K562 (cell line): ENCODE data around the gene PPP1R15A. TPM values are rescaled to one million over a fixed set of nuclear protein-coding genes. Genes with fewer than 3 reads are reported as not detected.

ENCODE experiments used
- ARNT ChIP-seq, 2 experiments: fragments of 450-650 bp; IDR thresholded peaks; 2 replicates each; pipeline ENCODE4 v1.6.1; 2016; ENCODE audit warnings: mild to moderate bottlenecking in 1 of 2
- MYBL2 ChIP-seq, 2 experiments: fragments of 450-650 bp in 1 of 2; sonication (generic) in 1 of 2; formaldehyde crosslinking in 1 of 2; IDR thresholded peaks; 2 replicates each; pipeline versions ENCODE4 v1.6.1 to v1.8.1; 2017 to 2022; ENCODE audit warnings: borderline replicate concordance in 1 of 2, inconsistent platforms in 1 of 2, low read depth in 1 of 2, mild to moderate bottlenecking in 1 of 2, missing genetic modification reagents in 1 of 2, moderate library complexity in 1 of 2
- RBBP5 ChIP-seq: fragments of 200-600 bp; sonication (generic); IDR thresholded peaks from 2 replicates; pipeline ENCODE4 v1.6.1; 2012; ENCODE audit warnings: borderline replicate concordance, mild to moderate bottlenecking, low read length, control low read depth, inconsistent platforms; ENCODE audit not compliant: insufficient read depth, poor library complexity, severe bottlenecking
- SOX6 ChIP-seq: fragments of 450-650 bp; IDR thresholded peaks from 2 replicates; pipeline ENCODE4 v1.6.1; 2014; ENCODE audit warnings: mild to moderate bottlenecking
- SP2 ChIP-seq: IDR thresholded peaks from 2 replicates; pipeline ENCODE4 v1.6.1; 2011; ENCODE audit warnings: mild to moderate bottlenecking, low read depth, low read length, moderate library complexity; ENCODE audit not compliant: poor library complexity, severe bottlenecking; ENCODE audit errors: extremely low read depth
- polyA plus RNA-seq, 8 experiments: library from polyadenylated mRNA; depleted of rRNA in 4 of 8; stranded (reverse) in 5 of 8; unstranded in 3 of 8; fragments of >200 nt; fragmentation: Nextera tagmentation in 2 of 8; fragmentation: Illumina TruSeq in 1 of 8; extraction: Ambion mirVana in 2 of 8; extraction: Trizol in 1 of 8; gene quantifications; 2 replicates each; pipeline versions ENCODE4 v1.2.1 to v1.2.3, GENCODE V29; 2011 to 2014; ENCODE audit warnings: inconsistent platforms in 1 of 8, missing spikeins in 1 of 8
- total RNA-seq, 7 experiments: library from RNA; depleted of rRNA in 6 of 7; stranded (reverse); fragments of >200 nt in 6 of 7; fragmentation: Illumina TruSeq in 2 of 7; extraction: Trizol in 2 of 7; gene quantifications; 2 replicates each; pipeline versions ENCODE4 v1.2.1 to v1.2.3, GENCODE V29; 2011 to 2021; ENCODE audit warnings: low replicate concordance in 1 of 7
- TF ChIP-seq, protein P1 (sequence below): fragments of 200-400 bp; formaldehyde crosslinking; IDR thresholded peaks from 2 replicates; pipeline ENCODE4 v1.6.1; 2017; ENCODE audit warnings: mild to moderate bottlenecking, low read depth, low read length, moderate library complexity
- TF ChIP-seq, protein P2 (sequence below): fragments of 200-800 bp; sonication (Bioruptor generic); IDR thresholded peaks from 2 replicates; pipeline ENCODE4 v1.6.1; 2016; ENCODE audit warnings: missing genetic modification characterization, missing compliant biosample characterization
- TF ChIP-seq, protein P3 (sequence below): sonication (generic); formaldehyde crosslinking; IDR thresholded peaks from 2 replicates; pipeline ENCODE4 v1.8.1; 2023; ENCODE audit warnings: missing genetic modification reagents, mild to moderate bottlenecking, borderline replicate concordance
- TF ChIP-seq, protein P4 (sequence below): sonication (generic); formaldehyde crosslinking; IDR thresholded peaks from 2 replicates; pipeline ENCODE4 v1.9.0; 2022; ENCODE audit warnings: mild to moderate bottlenecking, missing genetic modification reagents

Gene PPP1R15A
- total and polyA plus RNA-seq, 9 of the 15 experiments (the other 6 are each of a cell fraction or from before 2014, with no cell fraction given) = 0.42 to 73.7 (median 44.0) TPM

DNA sequence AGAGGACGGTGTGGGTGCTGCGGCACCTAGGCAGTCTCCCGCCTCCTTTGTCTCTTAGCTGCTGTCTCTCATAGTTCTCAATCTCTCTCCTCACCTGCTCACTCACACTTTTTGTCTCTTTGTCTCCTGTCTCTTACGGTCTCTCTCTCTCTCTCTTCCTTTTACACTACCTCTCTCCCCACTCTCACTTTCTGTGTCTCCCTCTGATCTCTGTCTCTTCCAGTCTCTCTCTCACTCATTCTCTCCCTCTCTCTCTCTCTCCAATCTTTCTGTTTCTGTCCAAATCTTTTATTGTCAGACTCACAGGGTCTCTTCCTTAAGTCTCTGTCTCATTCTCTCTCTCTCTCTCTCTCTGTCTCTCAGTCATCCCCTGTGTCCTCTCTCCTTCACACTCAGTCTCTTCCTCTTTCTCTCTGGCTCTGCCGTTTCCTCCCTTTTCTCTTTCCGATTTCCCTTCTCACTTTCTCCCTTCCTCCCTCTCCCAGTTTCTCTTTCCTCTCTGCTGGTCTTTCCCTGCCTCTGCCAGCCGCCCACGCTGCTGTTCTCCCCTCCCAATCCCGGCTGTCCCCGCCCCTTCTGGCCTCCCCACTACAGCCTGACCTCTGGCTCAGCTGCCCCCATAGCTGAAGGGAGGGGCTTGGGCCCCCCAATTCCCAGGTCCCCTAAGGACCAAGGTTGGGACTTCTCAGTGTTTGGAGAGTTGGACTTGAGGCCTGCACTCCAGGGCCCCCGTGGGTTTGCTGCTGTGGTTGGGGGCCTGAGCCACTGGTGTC lies 3.9 kb upstream of the PPP1R15A start, which contains the start of gene PLEKHA4 (continued):
- TF ChIP-seq, protein P1, sequence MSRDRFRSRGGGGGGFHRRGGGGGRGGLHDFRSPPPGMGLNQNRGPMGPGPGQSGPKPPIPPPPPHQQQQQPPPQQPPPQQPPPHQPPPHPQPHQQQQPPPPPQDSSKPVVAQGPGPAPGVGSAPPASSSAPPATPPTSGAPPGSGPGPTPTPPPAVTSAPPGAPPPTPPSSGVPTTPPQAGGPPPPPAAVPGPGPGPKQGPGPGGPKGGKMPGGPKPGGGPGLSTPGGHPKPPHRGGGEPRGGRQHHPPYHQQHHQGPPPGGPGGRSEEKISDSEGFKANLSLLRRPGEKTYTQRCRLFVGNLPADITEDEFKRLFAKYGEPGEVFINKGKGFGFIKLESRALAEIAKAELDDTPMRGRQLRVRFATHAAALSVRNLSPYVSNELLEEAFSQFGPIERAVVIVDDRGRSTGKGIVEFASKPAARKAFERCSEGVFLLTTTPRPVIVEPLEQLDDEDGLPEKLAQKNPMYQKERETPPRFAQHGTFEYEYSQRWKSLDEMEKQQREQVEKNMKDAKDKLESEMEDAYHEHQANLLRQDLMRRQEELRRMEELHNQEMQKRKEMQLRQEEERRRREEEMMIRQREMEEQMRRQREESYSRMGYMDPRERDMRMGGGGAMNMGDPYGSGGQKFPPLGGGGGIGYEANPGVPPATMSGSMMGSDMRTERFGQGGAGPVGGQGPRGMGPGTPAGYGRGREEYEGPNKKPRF = no peak
- TF ChIP-seq, protein P2, sequence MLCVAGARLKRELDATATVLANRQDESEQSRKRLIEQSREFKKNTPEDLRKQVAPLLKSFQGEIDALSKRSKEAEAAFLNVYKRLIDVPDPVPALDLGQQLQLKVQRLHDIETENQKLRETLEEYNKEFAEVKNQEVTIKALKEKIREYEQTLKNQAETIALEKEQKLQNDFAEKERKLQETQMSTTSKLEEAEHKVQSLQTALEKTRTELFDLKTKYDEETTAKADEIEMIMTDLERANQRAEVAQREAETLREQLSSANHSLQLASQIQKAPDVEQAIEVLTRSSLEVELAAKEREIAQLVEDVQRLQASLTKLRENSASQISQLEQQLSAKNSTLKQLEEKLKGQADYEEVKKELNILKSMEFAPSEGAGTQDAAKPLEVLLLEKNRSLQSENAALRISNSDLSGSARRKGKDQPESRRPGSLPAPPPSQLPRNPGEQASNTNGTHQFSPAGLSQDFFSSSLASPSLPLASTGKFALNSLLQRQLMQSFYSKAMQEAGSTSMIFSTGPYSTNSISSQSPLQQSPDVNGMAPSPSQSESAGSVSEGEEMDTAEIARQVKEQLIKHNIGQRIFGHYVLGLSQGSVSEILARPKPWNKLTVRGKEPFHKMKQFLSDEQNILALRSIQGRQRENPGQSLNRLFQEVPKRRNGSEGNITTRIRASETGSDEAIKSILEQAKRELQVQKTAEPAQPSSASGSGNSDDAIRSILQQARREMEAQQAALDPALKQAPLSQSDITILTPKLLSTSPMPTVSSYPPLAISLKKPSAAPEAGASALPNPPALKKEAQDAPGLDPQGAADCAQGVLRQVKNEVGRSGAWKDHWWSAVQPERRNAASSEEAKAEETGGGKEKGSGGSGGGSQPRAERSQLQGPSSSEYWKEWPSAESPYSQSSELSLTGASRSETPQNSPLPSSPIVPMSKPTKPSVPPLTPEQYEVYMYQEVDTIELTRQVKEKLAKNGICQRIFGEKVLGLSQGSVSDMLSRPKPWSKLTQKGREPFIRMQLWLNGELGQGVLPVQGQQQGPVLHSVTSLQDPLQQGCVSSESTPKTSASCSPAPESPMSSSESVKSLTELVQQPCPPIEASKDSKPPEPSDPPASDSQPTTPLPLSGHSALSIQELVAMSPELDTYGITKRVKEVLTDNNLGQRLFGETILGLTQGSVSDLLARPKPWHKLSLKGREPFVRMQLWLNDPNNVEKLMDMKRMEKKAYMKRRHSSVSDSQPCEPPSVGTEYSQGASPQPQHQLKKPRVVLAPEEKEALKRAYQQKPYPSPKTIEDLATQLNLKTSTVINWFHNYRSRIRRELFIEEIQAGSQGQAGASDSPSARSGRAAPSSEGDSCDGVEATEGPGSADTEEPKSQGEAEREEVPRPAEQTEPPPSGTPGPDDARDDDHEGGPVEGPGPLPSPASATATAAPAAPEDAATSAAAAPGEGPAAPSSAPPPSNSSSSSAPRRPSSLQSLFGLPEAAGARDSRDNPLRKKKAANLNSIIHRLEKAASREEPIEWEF = no peak
- TF ChIP-seq, protein P3, sequence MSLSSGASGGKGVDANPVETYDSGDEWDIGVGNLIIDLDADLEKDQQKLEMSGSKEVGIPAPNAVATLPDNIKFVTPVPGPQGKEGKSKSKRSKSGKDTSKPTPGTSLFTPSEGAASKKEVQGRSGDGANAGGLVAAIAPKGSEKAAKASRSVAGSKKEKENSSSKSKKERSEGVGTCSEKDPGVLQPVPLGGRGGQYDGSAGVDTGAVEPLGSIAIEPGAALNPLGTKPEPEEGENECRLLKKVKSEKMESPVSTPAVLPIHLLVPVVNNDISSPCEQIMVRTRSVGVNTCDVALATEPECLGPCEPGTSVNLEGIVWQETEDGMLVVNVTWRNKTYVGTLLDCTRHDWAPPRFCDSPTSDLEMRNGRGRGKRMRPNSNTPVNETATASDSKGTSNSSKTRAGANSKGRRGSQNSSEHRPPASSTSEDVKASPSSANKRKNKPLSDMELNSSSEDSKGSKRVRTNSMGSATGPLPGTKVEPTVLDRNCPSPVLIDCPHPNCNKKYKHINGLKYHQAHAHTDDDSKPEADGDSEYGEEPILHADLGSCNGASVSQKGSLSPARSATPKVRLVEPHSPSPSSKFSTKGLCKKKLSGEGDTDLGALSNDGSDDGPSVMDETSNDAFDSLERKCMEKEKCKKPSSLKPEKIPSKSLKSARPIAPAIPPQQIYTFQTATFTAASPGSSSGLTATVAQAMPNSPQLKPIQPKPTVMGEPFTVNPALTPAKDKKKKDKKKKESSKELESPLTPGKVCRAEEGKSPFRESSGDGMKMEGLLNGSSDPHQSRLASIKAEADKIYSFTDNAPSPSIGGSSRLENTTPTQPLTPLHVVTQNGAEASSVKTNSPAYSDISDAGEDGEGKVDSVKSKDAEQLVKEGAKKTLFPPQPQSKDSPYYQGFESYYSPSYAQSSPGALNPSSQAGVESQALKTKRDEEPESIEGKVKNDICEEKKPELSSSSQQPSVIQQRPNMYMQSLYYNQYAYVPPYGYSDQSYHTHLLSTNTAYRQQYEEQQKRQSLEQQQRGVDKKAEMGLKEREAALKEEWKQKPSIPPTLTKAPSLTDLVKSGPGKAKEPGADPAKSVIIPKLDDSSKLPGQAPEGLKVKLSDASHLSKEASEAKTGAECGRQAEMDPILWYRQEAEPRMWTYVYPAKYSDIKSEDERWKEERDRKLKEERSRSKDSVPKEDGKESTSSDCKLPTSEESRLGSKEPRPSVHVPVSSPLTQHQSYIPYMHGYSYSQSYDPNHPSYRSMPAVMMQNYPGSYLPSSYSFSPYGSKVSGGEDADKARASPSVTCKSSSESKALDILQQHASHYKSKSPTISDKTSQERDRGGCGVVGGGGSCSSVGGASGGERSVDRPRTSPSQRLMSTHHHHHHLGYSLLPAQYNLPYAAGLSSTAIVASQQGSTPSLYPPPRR = no peak
- TF ChIP-seq RBBP5 (no peak), SOX6 (no peak), ARNT (IDR thresholded peaks at IDR 0.05) (peak; percentile 30 to 61; a peak in 1 of 4 replicates), MYBL2 (IDR thresholded peaks at IDR 0.05; ENCODE audit: low read depth) (no peak), MYBL2 (CRISPR knock-in tag; IDR thresholded peaks at IDR 0.05; ENCODE audit: borderline replicate concordance) (no peak), SP2 (no peak)
- TF ChIP-seq, protein P4, sequence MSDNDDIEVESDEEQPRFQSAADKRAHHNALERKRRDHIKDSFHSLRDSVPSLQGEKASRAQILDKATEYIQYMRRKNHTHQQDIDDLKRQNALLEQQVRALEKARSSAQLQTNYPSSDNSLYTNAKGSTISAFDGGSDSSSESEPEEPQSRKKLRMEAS (CRISPR knock-in tag) = no peak
